ENCODE data around the gene DPP6.

The DPP6 gene

DNA sequence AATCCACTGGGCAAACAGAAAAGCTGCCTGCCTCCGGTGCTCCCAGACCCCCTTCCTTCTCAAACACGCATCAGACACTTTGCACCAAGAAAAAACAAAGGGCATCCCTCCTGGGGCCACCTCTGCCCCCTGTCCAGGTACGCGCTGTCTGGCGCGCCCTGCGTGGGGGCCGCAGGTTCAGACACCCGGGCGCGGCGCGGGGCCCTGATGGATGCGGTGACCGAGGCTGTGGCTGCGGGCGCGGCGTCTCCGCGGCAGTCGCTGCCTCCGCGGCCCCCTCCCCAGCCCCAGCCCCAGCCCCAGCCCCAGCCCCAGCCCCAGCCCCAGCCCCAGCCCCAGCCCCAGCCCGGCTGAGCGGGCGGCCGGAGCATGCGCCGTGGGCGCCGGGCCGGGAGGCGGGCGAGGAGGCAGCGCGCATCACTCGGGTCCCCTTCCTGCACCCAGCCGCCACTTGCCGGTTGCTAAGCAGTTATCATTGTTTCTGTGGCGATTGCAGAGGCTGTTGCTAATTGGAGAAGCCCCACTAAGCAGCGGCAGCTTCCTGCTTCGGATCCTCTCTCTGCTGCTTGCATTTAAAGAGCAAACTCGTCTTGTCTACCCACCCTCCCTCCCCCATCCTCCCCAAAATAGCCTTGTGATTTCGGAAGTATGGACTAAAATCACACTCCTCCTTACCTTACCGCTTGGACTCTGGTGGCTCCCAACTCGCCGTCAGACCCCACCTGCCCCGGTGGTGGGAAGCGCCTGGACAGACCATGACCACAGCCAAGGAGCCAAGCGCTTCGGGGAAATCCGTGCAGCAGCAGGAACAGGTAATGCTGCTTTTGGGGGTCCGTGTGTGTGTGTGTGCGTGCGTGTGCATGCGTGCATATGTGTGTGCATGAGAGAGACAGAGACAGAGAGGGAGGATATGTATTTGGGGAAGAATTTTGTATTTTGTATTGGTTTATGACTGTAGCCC is 252.8 kb downstream of the DPP6 start:
- H3K4me3 ChIP-seq (ENCODE audit: low read depth in 1 of 2, low read length in 1 of 2): no peak overlapping the region
- no peaks in the 10 kb centered on the region for H3K9me3 ChIP-seq
- no peaks in the 10 kb centered on the region for H3K4me1 ChIP-seq (ENCODE audit: control insufficient read depth in 1 of 2, insufficient read depth in 1 of 2, low read depth in 1 of 2, low read length in 1 of 2)
- H3K27ac ChIP-seq: no peak overlapping the region
- peaks cover 17% of the 10 kb centered on the region for H3K27me3 ChIP-seq
- TF ChIP-seq, protein P1, sequence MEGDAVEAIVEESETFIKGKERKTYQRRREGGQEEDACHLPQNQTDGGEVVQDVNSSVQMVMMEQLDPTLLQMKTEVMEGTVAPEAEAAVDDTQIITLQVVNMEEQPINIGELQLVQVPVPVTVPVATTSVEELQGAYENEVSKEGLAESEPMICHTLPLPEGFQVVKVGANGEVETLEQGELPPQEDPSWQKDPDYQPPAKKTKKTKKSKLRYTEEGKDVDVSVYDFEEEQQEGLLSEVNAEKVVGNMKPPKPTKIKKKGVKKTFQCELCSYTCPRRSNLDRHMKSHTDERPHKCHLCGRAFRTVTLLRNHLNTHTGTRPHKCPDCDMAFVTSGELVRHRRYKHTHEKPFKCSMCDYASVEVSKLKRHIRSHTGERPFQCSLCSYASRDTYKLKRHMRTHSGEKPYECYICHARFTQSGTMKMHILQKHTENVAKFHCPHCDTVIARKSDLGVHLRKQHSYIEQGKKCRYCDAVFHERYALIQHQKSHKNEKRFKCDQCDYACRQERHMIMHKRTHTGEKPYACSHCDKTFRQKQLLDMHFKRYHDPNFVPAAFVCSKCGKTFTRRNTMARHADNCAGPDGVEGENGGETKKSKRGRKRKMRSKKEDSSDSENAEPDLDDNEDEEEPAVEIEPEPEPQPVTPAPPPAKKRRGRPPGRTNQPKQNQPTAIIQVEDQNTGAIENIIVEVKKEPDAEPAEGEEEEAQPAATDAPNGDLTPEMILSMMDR (IDR thresholded peaks at IDR 0.05): no peak
- H3K36me3 ChIP-seq: no peaks in the 10 kb centered on the region

DNA sequence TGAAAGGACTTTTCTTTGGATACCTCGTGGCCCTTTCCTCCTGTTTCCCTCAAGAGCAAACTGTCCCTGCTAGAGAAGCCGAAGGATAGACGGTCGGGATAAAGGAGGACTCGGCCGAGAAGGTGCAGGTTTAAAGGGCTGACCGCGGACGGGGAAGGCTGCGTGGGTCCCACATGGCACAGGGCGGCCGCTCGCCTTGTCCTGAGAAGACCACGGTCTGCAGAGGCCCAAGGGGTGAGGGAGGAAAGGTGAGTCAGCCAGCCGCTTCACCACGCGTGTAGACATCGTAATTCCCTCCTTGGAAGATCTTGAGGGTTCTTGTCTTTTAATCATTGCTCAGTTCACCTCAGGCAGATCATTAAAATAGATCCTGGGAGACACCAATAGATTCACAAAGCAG is 253.8 kb downstream of the DPP6 start:
- Histone ChIP-seq H3K9me3 (no peaks in the 10 kb centered on the region), H3K27ac (no peak overlapping the region), H3K4me1 (ENCODE audit: control insufficient read depth in 1 of 2, insufficient read depth in 1 of 2, low read depth in 1 of 2, low read length in 1 of 2) (no peaks in the 10 kb centered on the region), H3K36me3 (no peaks in the 10 kb centered on the region), H3K27me3 (peaks cover 17% of the 10 kb centered on the region), H3K4me3 (ENCODE audit: low read depth in 1 of 2, low read length in 1 of 2) (no peak overlapping the region)
- TF ChIP-seq, protein P1 (IDR thresholded peaks at IDR 0.05): no peak

DNA sequence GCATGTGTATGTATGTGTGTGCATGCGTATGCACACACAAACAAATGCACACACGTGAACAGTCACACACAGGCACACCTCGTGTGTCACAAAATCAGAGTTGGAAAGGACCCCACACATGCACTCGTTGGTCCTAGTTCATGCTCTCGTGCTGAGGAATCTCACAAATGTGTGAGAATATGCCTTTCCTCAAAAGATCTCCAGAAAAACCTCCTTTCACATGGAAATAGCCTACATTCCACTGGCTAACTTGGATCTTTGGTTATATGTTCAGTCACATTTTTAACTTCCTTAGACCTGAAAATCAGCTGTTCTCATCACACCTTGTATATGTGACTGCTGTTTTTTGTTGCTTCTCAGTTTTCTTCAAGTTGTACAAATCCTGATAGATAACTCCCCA is 256.7 kb downstream of the DPP6 start:
- H3K36me3 ChIP-seq: no peaks in the 10 kb centered on the region
- TF ChIP-seq, protein P1 (IDR thresholded peaks at IDR 0.05): no peak
- no peaks in the 10 kb centered on the region for H3K9me3 ChIP-seq
- no peaks in the 10 kb centered on the region for H3K4me1 ChIP-seq (ENCODE audit: control insufficient read depth in 1 of 2, insufficient read depth in 1 of 2, low read depth in 1 of 2, low read length in 1 of 2)
- H3K4me3 ChIP-seq (ENCODE audit: low read depth in 1 of 2, low read length in 1 of 2): no peak overlapping the region
- H3K27me3 ChIP-seq: peaks cover 17% of the 10 kb centered on the region
- H3K27ac ChIP-seq: no peak overlapping the region

DNA sequence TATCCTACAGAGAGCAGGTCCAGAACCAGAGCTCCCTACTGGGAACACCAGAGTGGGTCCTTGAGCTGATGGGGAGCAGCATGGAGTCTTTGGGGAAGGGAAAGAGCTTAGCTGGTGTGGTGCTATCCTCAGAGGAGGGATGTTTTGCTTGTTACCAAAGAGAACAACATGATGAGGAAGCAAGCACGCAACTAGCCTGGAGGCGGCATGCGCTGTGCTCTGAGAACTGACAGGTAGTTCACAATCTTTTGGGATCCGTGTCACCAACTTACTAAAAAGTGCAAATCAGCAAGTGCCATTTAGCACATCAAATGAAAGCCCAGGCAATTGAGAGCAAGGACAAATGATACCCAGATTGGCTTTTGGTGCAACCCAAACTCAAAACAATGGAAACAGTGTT is 257.9 kb downstream of the DPP6 start:
- TF ChIP-seq, protein P1 (IDR thresholded peaks at IDR 0.05): no peak
- Histone ChIP-seq H3K27me3 (peaks cover 6% of the 10 kb centered on the region), H3K9me3 (no peaks in the 10 kb centered on the region), H3K27ac (no peak overlapping the region), H3K36me3 (no peaks in the 10 kb centered on the region), H3K4me1 (ENCODE audit: control insufficient read depth in 1 of 2, insufficient read depth in 1 of 2, low read depth in 1 of 2, low read length in 1 of 2) (no peaks in the 10 kb centered on the region), H3K4me3 (ENCODE audit: low read depth in 1 of 2, low read length in 1 of 2) (no peak overlapping the region)

DNA sequence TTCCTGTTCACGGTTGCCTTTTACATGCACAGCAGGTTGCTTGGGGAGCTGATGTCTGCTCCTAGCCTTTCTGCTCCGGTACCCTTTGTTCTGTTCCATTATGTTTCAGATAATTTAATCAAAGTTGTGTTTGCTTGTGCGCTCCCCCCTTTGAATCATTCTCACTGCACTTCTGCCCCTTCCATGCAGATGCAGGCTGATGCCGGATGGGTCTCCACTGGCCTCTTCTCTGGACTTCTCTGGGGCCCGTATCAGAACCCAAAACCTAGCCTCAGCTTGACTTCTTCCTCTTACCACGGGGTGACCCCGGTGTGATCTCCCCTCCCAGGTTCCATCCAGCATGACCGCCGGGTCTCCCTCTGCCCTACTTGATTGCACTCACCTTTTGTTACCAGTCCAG is 272.0 kb downstream of the DPP6 start:
- Histone ChIP-seq H3K9me3 (no peaks in the 10 kb centered on the region), H3K4me1 (ENCODE audit: control insufficient read depth in 1 of 2, insufficient read depth in 1 of 2, low read depth in 1 of 2, low read length in 1 of 2) (no peaks in the 10 kb centered on the region), H3K27ac (no peak overlapping the region), H3K4me3 (ENCODE audit: low read depth in 1 of 2, low read length in 1 of 2) (no peak overlapping the region), H3K36me3 (no peaks in the 10 kb centered on the region), H3K27me3 (no peaks in the 10 kb centered on the region)
- TF ChIP-seq, protein P1 (IDR thresholded peaks at IDR 0.05): no peak

Measured in neutrophil (primary cell).